ENCODE measurements around the gene CCNA2. TPM values are rescaled to one million over a fixed set of nuclear protein-coding genes. Genes with fewer than 3 reads are reported as not detected.

The CCNA2 gene
- total and polyA plus RNA-seq, 9 of the 15 experiments (the other 6 are each of a cell fraction or from before 2014, with no cell fraction given), result 37.1 to 197 (median 154) TPM

GRCh38 chr4:121823505-121824170, at the start of gene CCNA2 (continued):
- TF ChIP-seq ZNF511 (CRISPR knock-in tag; IDR thresholded peaks at IDR 0.05) (peak; percentile 75; the same call in 1 of the 2 replicates), ZHX1 (conservative IDR thresholded peaks at IDR 0.05; ENCODE audit: low read length) (0 out of 2 replicates have a peak, but pooled peaks have one; percentile 73), NONO (IDR thresholded peaks at IDR 0.05; ENCODE audit: low read depth in 2 of 2, low read length in 1 of 2) (peak in 1 of 2 experiments; percentile 40; a peak in 1 of 4 replicates), RBBP5 (IDR thresholded peaks at IDR 0.05; ENCODE audit: borderline replicate concordance, insufficient read depth, low read length, poor library complexity, severe bottlenecking) (peak; percentile 82), MYBL2 (IDR thresholded peaks at IDR 0.05; ENCODE audit: low read depth) (peak; percentile 100), MYBL2 (CRISPR knock-in tag; IDR thresholded peaks at IDR 0.05; ENCODE audit: borderline replicate concordance) (peak; percentile 96; the same call in 1 of the 2 replicates), ATF7 (IDR thresholded peaks at IDR 0.05) (peak; percentile 76), CXXC5 (CRISPR knock-in tag; IDR thresholded peaks at IDR 0.05) (peak; percentile 86), ZNF41 (CRISPR knock-in tag; conservative IDR thresholded peaks at IDR 0.05) (no peak), RB1 (IDR thresholded peaks at IDR 0.05; ENCODE audit: low read depth) (peak; percentile 60; the same call in 1 of the 2 replicates), HDAC2 (IDR thresholded peaks at IDR 0.05) (peak; percentile 54; the same call in 1 of the 2 replicates), ERF (CRISPR knock-in tag; IDR thresholded peaks at IDR 0.05) (no peak), TCF3 (CRISPR knock-in tag; IDR thresholded peaks at IDR 0.05) (0 out of 2 replicates have a peak, but pooled peaks have one; percentile 31), FUS (optimal IDR thresholded peaks at IDR 0.05; ENCODE audit: low read depth, low read length) (peak; percentile 54), YY1 (IDR thresholded peaks at IDR 0.05; ENCODE audit: borderline replicate concordance in 1 of 3, control insufficient read depth in 1 of 3, extremely low read depth in 1 of 3, insufficient read depth in 3 of 3, insufficient read length in 1 of 3, insufficient replicate concordance in 2 of 3, low read depth in 1 of 3, low read length in 2 of 3) (peak in 2 of 3 experiments; percentile 17 to 36), LCOR (CRISPR knock-in tag; IDR thresholded peaks at IDR 0.05) (peak; percentile 97), KAT8 (IDR thresholded peaks at IDR 0.05; ENCODE audit: low read depth) (no peak), SP1 (CRISPR knock-in tag; IDR thresholded peaks at IDR 0.05) (peak; percentile 87), SNRNP70 (optimal IDR thresholded peaks at IDR 0.05; ENCODE audit: low read depth, low read length) (no peak), TBL1XR1 (IDR thresholded peaks at IDR 0.05; ENCODE audit: low read length in 2 of 2) (peak in 1 of 2 experiments; percentile 76; a peak in 2 of 4 replicates), TAF7 (tag; IDR thresholded peaks at IDR 0.05) (peak; percentile 12; the same call in 1 of the 2 replicates), RBM14 (IDR thresholded peaks at IDR 0.05; ENCODE audit: borderline replicate concordance, insufficient read depth, low read depth, low read length) (no peak), ZNF785 (CRISPR knock-in tag; IDR thresholded peaks at IDR 0.05) (no peak), TGIF2 (CRISPR knock-in tag; IDR thresholded peaks at IDR 0.05) (no peak), SRSF1 (IDR thresholded peaks at IDR 0.05; ENCODE audit: low read depth, low read length) (no peak), CHD1 (IDR thresholded peaks at IDR 0.05; ENCODE audit: low read length) (no peak)

All from K562 (cell line).